ENCODE measurements around the gene P2RX2. TPM values are rescaled to one million over a fixed set of nuclear protein-coding genes. Genes with fewer than 3 reads are reported as not detected.

The P2RX2 gene
- total RNA-seq, 1 donor from 2014 or later, result 0.19 TPM

DNA sequence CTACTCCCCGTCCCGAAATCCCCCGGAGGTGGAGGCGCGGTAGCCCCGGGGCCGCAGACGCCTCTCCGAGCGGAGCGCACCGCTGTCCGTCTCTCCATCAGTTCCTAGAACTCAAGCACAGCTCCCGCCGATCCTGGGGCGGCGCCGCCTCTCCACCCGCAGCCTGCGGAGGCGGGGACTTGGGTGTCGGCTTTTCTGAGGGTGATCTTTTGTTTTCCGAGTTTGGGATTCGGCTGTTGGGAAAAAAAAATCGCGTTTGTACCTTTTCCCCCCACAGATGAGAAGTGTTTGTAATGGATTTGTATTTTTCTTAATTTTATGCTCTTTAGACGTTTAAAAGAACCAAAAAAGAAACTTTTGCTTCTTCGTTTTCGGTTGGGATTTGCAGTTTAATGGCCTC, 34.8 kb upstream of the P2RX2 start:
- Mint-ChIP-seq H3K27me3 (peaks cover 44% of the 10 kb centered on the region), H3K4me1 (ENCODE audit: low read depth) (no peaks in the 10 kb centered on the region), H3K4me3 (ENCODE audit: low read depth) (no peak overlapping the region), H3K27ac (peak overlapping the region; percentile 73), H3K9me3 (ENCODE audit: low read depth) (no peaks in the 10 kb centered on the region), H3K36me3 (ENCODE audit: insufficient read depth) (peaks cover 19% of the 10 kb centered on the region)
- TF ChIP-seq, protein P1, sequence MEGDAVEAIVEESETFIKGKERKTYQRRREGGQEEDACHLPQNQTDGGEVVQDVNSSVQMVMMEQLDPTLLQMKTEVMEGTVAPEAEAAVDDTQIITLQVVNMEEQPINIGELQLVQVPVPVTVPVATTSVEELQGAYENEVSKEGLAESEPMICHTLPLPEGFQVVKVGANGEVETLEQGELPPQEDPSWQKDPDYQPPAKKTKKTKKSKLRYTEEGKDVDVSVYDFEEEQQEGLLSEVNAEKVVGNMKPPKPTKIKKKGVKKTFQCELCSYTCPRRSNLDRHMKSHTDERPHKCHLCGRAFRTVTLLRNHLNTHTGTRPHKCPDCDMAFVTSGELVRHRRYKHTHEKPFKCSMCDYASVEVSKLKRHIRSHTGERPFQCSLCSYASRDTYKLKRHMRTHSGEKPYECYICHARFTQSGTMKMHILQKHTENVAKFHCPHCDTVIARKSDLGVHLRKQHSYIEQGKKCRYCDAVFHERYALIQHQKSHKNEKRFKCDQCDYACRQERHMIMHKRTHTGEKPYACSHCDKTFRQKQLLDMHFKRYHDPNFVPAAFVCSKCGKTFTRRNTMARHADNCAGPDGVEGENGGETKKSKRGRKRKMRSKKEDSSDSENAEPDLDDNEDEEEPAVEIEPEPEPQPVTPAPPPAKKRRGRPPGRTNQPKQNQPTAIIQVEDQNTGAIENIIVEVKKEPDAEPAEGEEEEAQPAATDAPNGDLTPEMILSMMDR (IDR thresholded peaks at IDR 0.05; ENCODE audit: unreplicated experiment), result no peak
- DNase-seq (ENCODE audit: low spot score, unreplicated experiment), result no peak

GRCh38 chr12:132584429-132584828, 34.1 kb upstream of the P2RX2 start:
- Mint-ChIP-seq H3K27ac (no peak overlapping the region), H3K4me1 (ENCODE audit: low read depth) (no peaks in the 10 kb centered on the region), H3K27me3 (peaks cover 43% of the 10 kb centered on the region), H3K36me3 (ENCODE audit: insufficient read depth) (peaks cover 15% of the 10 kb centered on the region), H3K4me3 (ENCODE audit: low read depth) (no peak overlapping the region), H3K9me3 (ENCODE audit: low read depth) (no peaks in the 10 kb centered on the region)
- no peak for DNase-seq (ENCODE audit: low spot score, unreplicated experiment)
- TF ChIP-seq, protein P1 (IDR thresholded peaks at IDR 0.05; ENCODE audit: unreplicated experiment), result no peak

DNA sequence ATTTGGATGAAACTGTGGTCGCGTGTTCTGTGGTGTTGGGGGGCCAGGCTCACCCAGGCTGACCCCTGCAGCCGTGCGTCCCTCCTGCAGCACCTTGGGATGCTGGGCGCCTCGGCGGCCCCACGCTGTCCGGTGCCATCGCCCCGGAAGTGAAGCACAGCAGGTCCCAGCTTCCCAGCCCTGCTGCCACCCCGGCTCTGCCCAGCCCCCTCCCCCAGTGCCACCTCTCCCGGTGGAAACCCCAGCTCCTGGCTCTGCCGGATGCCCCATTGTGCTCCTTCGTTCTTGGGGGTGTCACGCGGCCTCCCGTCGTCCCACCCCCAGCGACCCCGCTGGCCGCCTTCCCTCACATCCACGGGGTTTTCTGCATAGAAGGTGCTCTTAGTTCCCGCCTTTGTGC, 33.4 kb upstream of the P2RX2 start:
- H3K27me3 Mint-ChIP-seq, result peaks cover 45% of the 10 kb centered on the region
- no peaks in the 10 kb centered on the region for H3K9me3 Mint-ChIP-seq (ENCODE audit: low read depth)
- H3K27ac Mint-ChIP-seq, result no peak overlapping the region
- H3K4me3 Mint-ChIP-seq (ENCODE audit: low read depth), result no peak overlapping the region
- H3K4me1 Mint-ChIP-seq (ENCODE audit: low read depth), result no peaks in the 10 kb centered on the region
- TF ChIP-seq, protein P1 (IDR thresholded peaks at IDR 0.05; ENCODE audit: unreplicated experiment), result no peak
- no peak for DNase-seq (ENCODE audit: low spot score, unreplicated experiment)
- H3K36me3 Mint-ChIP-seq (ENCODE audit: insufficient read depth), result peaks cover 11% of the 10 kb centered on the region

DNA sequence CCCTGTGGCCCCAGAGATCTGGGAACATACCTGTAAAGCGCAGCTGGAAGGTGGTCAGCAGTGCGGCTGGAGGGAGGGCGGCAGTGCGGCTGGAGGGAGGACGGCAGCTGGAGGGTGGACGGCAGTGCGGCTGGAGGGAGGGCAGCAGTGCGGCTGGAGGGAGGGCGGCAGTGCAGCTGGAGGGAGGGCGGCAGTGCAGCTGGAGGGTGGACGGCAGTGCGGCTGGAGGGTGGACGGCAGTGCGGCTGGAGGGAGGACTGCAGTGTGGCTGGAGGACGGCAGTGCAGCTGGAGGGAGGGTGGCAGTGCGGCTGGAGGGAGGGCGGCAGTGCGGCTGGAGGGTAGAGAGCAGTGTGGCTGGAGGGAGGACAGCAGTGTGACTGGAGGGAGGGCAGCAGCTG, 31.6 kb upstream of the P2RX2 start:
- Mint-ChIP-seq H3K4me3 (ENCODE audit: low read depth) (no peak overlapping the region), H3K27ac (peak overlapping the region; percentile 13), H3K4me1 (ENCODE audit: low read depth) (no peaks in the 10 kb centered on the region), H3K36me3 (ENCODE audit: insufficient read depth) (peaks cover 4% of the 10 kb centered on the region), H3K27me3 (peaks cover 46% of the 10 kb centered on the region), H3K9me3 (ENCODE audit: low read depth) (no peaks in the 10 kb centered on the region)
- DNase-seq (ENCODE audit: low spot score, unreplicated experiment), result no peak
- TF ChIP-seq, protein P1 (IDR thresholded peaks at IDR 0.05; ENCODE audit: unreplicated experiment), result no peak

DNA sequence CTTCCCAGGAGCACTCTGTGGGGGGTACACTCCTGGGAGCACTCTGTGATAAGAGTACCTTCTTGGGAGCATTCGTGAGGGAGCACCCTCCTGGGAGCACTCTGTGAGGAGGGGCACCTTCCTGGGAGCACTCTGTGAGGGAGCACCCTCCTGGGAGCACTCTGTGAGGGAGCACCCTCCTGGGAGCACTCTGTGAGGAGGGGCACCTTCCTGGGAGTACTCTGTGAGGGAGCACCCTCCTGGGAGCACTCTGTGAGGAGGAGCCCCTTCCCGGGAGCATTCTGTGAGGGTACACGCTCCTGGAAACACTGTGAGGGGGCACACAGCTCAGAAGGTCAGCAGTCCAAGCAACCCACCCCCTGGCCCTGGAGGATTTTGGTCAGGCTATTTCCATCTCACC, 30.8 kb upstream of the P2RX2 start:
- TF ChIP-seq, protein P1 (IDR thresholded peaks at IDR 0.05; ENCODE audit: unreplicated experiment), result no peak
- no peak overlapping the region for H3K4me3 Mint-ChIP-seq (ENCODE audit: low read depth)
- peaks cover 51% of the 10 kb centered on the region for H3K27me3 Mint-ChIP-seq
- H3K4me1 Mint-ChIP-seq (ENCODE audit: low read depth), result no peaks in the 10 kb centered on the region
- no peak overlapping the region for H3K27ac Mint-ChIP-seq
- H3K36me3 Mint-ChIP-seq (ENCODE audit: insufficient read depth), result peaks cover 4% of the 10 kb centered on the region
- no peak for DNase-seq (ENCODE audit: low spot score, unreplicated experiment)
- no peaks in the 10 kb centered on the region for H3K9me3 Mint-ChIP-seq (ENCODE audit: low read depth)
